Small intestine (tissue), 4 donors: ENCODE measurements around the gene VSNL1. TPM values are rescaled to one million over a fixed set of nuclear protein-coding genes. Genes with fewer than 3 reads are reported as not detected.

Experiments
- polyA plus RNA-seq, 4 donors: library from polyadenylated mRNA; stranded (reverse) in 3 of 4; unstranded in 1 of 4; fragments of 200-250 nt in 3 of 4; fragments of 120-200 nt in 1 of 4; gene quantifications; one replicate each; pipeline versions ENCODE4 v1.2.1 to v1.2.3, GENCODE V29; 2013
- donor health status: healthy with polysubstance abuse.
- donor health status: Bipolar disorder and iron deficiency.
- donor health status: healthy.

VSNL1 gene
- polyA plus RNA-seq, 4 donors = 0.07 to 0.54 (median 0.16) TPM; not detected in 1

Other genes starting within 250 kb of the VSNL1 start
- gene RAD51AP2, start 22.3 kb upstream of the VSNL1 start, polyA plus RNA-seq = under 1 TPM in 1 of 4 donors, not detected in 3; 0.03 TPM
- gene SMC6, start 213.1 kb downstream of the VSNL1 start, polyA plus RNA-seq = 10 to 100 TPM in 2 of 4 donors, 1 to 10 TPM in 2; 8.8 to 22.6 (median 10.5) TPM
- gene GEN1, start 213.4 kb downstream of the VSNL1 start, polyA plus RNA-seq = 1 to 10 TPM; 1.1 to 9.5 (median 3.4) TPM